HepG2 (cell line): ENCODE results near the gene GRHPR. TPM values are rescaled to one million over a fixed set of nuclear protein-coding genes. Genes with fewer than 3 reads are reported as not detected.
A peak's percentile ranks its signal among the peaks of the same experiment; 100 is the strongest.

ENCODE experiments used
- ATAC-seq: fragments of 200-7000 bp; cut with Tn5 transposase; 3 replicates; pipeline ENCODE4 v1.9.1; 2020; ENCODE audit warnings: mild to moderate bottlenecking, moderate library complexity
- BruUV-seq: library from RNA; stranded (reverse); fragments of 400-500 nt; replicated peaks from 2 replicates; lab custom pipeline; 2021; lab: Mats Ljungman, UMichigan
- CTCF ChIA-PET: fragments of 300-600 bp; formaldehyde crosslinking; extraction: SDS; loops from one replicate; lab custom pipeline; 2021; ENCODE audit warnings: low total read pairs, inconsistent platforms, low intra/inter-chr PET ratio; lab: Yijun Ruan, JAX
- POLR2A ChIA-PET: fragments of 350-600 bp; sonication (Branson Sonifier 250); formaldehyde crosslinking; loops from one replicate; lab custom pipeline; 2020; ENCODE audit warnings: antibody characterized with exemption, inconsistent platforms; lab: Yijun Ruan, JAX
- DNase-seq: peaks from one replicate; pipeline ENCODE4 v3.0.0-alpha.2; 2015; ENCODE audit warnings: low spot score
- FAIRE-seq: peaks from 3 replicates; lab custom pipeline; 2011; peaks lifted over from hg19 to GRCh38; lab: Jason Lieb, UNC
- H2AFZ ChIP-seq: one replicate; pipeline ENCODE4 v1.6.1; 2011; ENCODE audit warnings: low read length, inconsistent platforms
- H3K27ac ChIP-seq: fragments of 300-600 bp; 3 replicates; pipeline ENCODE4 v1.8.0; 2011; ENCODE audit warnings: mixed run types, mild to moderate bottlenecking, mixed read lengths, low read length, inconsistent platforms; ENCODE audit not compliant: insufficient read depth; ENCODE audit errors: extremely low read length
- H3K27me3 ChIP-seq, 2 experiments: fragments of 200-600 bp in 1 of 2; 2 replicates in 1 of 2; 3 replicates in 1 of 2; pipeline versions ENCODE4 v1.6.0 to v1.8.0; 2011; ENCODE audit warnings: low read length in 2 of 2, mild to moderate bottlenecking in 2 of 2, moderate library complexity in 2 of 2, inconsistent platforms in 1 of 2; ENCODE audit not compliant: insufficient read depth in 2 of 2, control insufficient read depth in 1 of 2
- H3K36me3 ChIP-seq, 2 experiments: fragments of 200-600 bp in 1 of 2; replicated peaks in 1 of 2; 2 replicates in 1 of 2; 3 replicates in 1 of 2; pipeline versions ENCODE4 v1.5.1 to v1.8.0; 2011; ENCODE audit warnings: low read length in 2 of 2, inconsistent platforms in 1 of 2; ENCODE audit not compliant: insufficient read depth in 2 of 2, control insufficient read depth in 1 of 2
- H3K4me1 ChIP-seq: 2 replicates; pipeline ENCODE4 v1.5.1; 2012; ENCODE audit warnings: low read length, inconsistent platforms; ENCODE audit not compliant: insufficient read depth
- H3K4me2 ChIP-seq: 2 replicates; pipeline ENCODE4 v1.6.0; 2011; ENCODE audit warnings: low read depth, low read length, inconsistent platforms
- H3K4me3 ChIP-seq, 3 experiments: fragments of 200-600 bp in 1 of 3; sonication (generic), shearing (Covaris generic) in 1 of 3; replicated peaks in 1 of 3; 2 replicates each; pipeline ENCODE4 v1.5.1; 2011 to 2016; ENCODE audit warnings: low read length in 3 of 3, inconsistent platforms in 2 of 3, low read depth in 2 of 3, mild to moderate bottlenecking in 2 of 3, control low read depth in 1 of 3, mixed read lengths in 1 of 3; ENCODE audit not compliant: insufficient read depth in 1 of 3
- H3K79me2 ChIP-seq: one replicate; pipeline ENCODE4 v1.6.1; 2011; ENCODE audit warnings: low read length, inconsistent platforms; ENCODE audit not compliant: insufficient read depth
- H3K9ac ChIP-seq: 2 replicates; pipeline ENCODE4 v1.6.0; 2011; ENCODE audit warnings: mild to moderate bottlenecking, low read depth, low read length, inconsistent platforms; ENCODE audit not compliant: insufficient read depth
- H3K9me3 ChIP-seq: 2 replicates; pipeline ENCODE4 v1.5.1; 2012; ENCODE audit warnings: mild to moderate bottlenecking, low read length
- H4K20me1 ChIP-seq: 2 replicates; pipeline ENCODE4 v1.6.0; 2011; ENCODE audit warnings: inconsistent platforms, mild to moderate bottlenecking, low read length, moderate library complexity; ENCODE audit not compliant: insufficient read depth
- GABPB1 ChIP-seq: IDR thresholded peaks from 2 replicates; pipeline ENCODE4 v1.6.1; 2016; ENCODE audit warnings: mild to moderate bottlenecking, missing genetic modification reagents, moderate library complexity, missing compliant biosample characterization
- HOXD1 ChIP-seq: sonication (generic); formaldehyde crosslinking; IDR thresholded peaks from 2 replicates; pipeline ENCODE4 v1.5.0; 2020; ENCODE audit warnings: missing genetic modification reagents
- IRF9 ChIP-seq: sonication (generic); formaldehyde crosslinking; IDR thresholded peaks from 2 replicates; pipeline ENCODE4 v1.8.0; 2022; ENCODE audit warnings: missing genetic modification reagents, mild to moderate bottlenecking, borderline replicate concordance
- ZNF460 ChIP-seq: sonication (generic); formaldehyde crosslinking; IDR thresholded peaks from 2 replicates; pipeline ENCODE4 v1.5.1; 2020; ENCODE audit warnings: missing genetic modification reagents, mild to moderate bottlenecking, borderline replicate concordance
- ZNF770 ChIP-seq: sonication (generic); formaldehyde crosslinking; IDR thresholded peaks from 2 replicates; pipeline ENCODE4 v1.5.0; 2020; ENCODE audit warnings: mild to moderate bottlenecking, missing genetic modification reagents
- ZNF784 ChIP-seq: sonication (generic); formaldehyde crosslinking; IDR thresholded peaks from 2 replicates; pipeline ENCODE4 v1.5.1; 2020; ENCODE audit warnings: missing genetic modification reagents, mild to moderate bottlenecking, borderline replicate concordance
- WGBS: methylation state at CpG from one replicate; pipeline ENCODE4 v1.1.6; 2017; ENCODE audit warnings: low lambda C conversion rate; 5-methylcytosine and 5-hydroxymethylcytosine counted together
- in situ Hi-C: cut with HindIII; loops from 2 replicates; pipeline ENCODE4 v1.10.0; 2017; ENCODE audit warnings: low pct_unique_long_range_greater_than_20kb; ENCODE audit not compliant: extremely low pct_ligation_motif_present
- intact Hi-C: fragments of 100-400 bp; cut with micrococcal nuclease; formaldehyde crosslinking; loops from one replicate; pipeline ENCODE4 v1.10.0; 2022; ENCODE audit not compliant: unreplicated experiment
- polyA plus RNA-seq, 8 experiments: library from polyadenylated mRNA; depleted of rRNA in 3 of 8; stranded (reverse) in 7 of 8; unstranded in 1 of 8; fragments of >200 nt; fragmentation: Illumina TruSeq in 4 of 8; extraction: Trizol in 4 of 8; gene quantifications; 2 replicates each; pipeline versions ENCODE4 v1.2.1 to v1.2.3, GENCODE V29; 2011 to 2016; ENCODE audit warnings: low read depth in 4 of 8, missing spikeins in 1 of 8, mixed read lengths in 1 of 8; ENCODE audit not compliant: insufficient read depth in 1 of 8
- total RNA-seq, 5 experiments: library from RNA; depleted of rRNA; stranded (reverse); fragments of >200 nt; fragmentation: Illumina TruSeq; extraction: Trizol; gene quantifications; 2 replicates each; pipeline ENCODE4 v1.2.3, GENCODE V29; 2016; ENCODE audit warnings: low read depth in 1 of 5

GRHPR gene
- total and polyA plus RNA-seq, 2 of the 13 experiments (the other 11 are each of a cell fraction or from before 2014, with no cell fraction given) = 113 to 115 TPM

- no peak for TF ChIP-seq IRF9 (CRISPR knock-in tag)
- TF ChIP-seq GABPB1 (CRISPR knock-in tag) = no peak
- TF ChIP-seq ZNF784 (CRISPR knock-in tag) = no peak
- TF ChIP-seq, all 625 proteins: peak for 0
These were observed 20.1 kb downstream of the GRHPR start (continued) for GRCh38 chr9:37442556-37442955.

- ATAC-seq (no peak), FAIRE-seq (no peak), DNase-seq (no peak)
- peaks cover 13 to 44% of the 10 kb centered on the region in 2 experiments; a peak in 4 of 5 replicates for H3K36me3 ChIP-seq
- BruUV-seq = no TSS peak
- CTCF ChIA-PET = no interaction called here
- H3K27ac ChIP-seq = no peak overlapping the region
- H4K20me1 ChIP-seq = peaks cover 13% of the 10 kb centered on the region
- no peak overlapping the region for H3K9ac ChIP-seq
- in situ Hi-C loops = no loop called here
- no peak overlapping the region for H2AFZ ChIP-seq
- intact Hi-C loops = no loop called here
- H3K4me2 ChIP-seq = no peak overlapping the region
- H3K4me1 ChIP-seq = peaks cover 33% of the 10 kb centered on the region
- WGBS = 98% methylated on average over 5 of the region's 5 CpGs
- TF ChIP-seq HOXD1 (CRISPR knock-in tag) (no peak), ZNF770 (CRISPR knock-in tag) (peak; percentile 47; the same call in 1 of the 2 replicates), ZNF460 (CRISPR knock-in tag) (peak; percentile 32; the same call in 1 of the 2 replicates)
- POLR2A ChIA-PET = no interaction called here
- no peak overlapping the region for H3K4me3 ChIP-seq
- H3K79me2 ChIP-seq = peaks cover 35% of the 10 kb centered on the region
- no peaks in the 10 kb centered on the region for H3K27me3 ChIP-seq
- H3K9me3 ChIP-seq = no peaks in the 10 kb centered on the region
These were observed 21.1 kb downstream of the GRHPR start for GRCh38 chr9:37443566-37443965.
